ENCODE results near the gene TMEM63B.

TMEM63B gene

DNA sequence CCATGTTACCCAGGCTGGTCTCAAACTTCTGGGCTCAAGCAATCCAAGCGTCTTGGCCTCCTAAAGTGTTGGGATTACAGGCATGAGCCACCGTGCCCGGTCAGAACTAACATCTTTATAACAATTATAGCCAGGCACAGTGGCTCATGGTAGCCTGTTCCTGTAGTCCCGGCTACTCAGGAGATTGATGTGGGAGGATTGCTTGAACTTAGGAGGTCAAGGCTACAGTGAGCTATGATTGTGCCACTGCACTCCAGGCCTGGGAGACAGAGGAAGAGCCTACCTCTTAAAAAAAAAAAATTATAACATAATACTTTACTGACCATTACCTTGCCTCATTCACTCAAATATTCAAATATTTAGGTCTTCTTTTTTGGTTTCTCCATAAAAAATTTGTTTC, 72.5 kb downstream of the TMEM63B start:
- DNase-seq, result no peak

GRCh38 chr6:44201200-44201599, 73.8 kb downstream of the TMEM63B start:
- no peak for DNase-seq

GRCh38 chr6:44201638-44202303, 74.4 kb downstream of the TMEM63B start:
- DNase-seq, result no peak

DNA sequence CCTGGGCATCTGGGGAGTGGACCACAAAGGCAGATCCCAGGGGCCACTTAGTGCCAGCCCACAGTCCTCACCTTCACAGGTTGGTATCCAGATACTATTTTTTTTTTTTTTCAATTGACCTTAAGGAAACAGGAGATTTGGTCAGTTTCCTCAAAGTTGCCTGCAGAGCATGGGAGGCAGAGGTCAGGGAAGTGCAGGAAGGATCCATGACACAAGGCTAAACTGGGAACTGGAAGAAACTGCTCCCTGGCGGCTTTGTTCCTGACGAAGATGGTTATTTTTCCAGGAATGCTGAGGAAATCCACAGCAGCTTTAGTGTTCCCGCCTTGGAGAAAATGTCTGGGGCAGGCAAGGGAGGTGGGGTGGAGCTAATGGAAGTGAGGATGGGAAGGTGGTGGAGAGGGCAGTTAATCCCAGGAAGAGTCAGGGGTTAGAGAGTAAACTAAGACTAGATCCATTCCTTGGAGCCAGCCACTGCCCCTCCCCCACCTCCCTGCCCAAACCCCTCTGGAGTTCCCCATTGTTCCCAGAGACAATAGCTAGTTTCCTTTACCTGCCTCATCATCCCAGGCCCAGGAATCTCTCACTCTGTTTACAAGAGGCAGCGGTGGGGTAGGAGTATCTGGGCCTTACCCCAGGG, 75.1 kb downstream of the TMEM63B start:
- DNase-seq, result no peak

- DNase-seq, result no peak
Measured at GRCh38 chr6:44202972-44203750, 75.8 kb downstream of the TMEM63B start.

DNA sequence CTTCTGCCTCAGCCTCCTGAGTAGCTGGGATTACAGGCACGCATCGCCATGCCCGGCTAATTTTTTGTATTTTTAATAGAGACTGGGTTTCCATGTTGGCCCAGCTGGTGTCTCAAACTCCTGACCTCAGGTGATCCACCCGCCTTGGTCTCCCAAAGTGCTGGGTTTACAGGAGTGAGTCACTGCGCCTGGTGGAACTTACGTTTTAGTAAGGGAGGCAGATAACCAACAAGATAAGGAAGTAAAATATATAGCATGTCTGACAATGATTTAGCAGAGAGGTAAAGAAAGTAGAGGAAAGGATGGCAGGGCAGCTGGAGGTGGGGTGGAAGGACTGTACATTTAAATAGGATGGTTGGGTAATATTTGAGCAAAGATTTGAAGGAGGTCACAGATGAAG, 76.6 kb downstream of the TMEM63B start:
- DNase-seq, result no peak
